ENCODE results near the gene BEX3. TPM values are rescaled to one million over a fixed set of nuclear protein-coding genes. Genes with fewer than 3 reads are reported as not detected.

BEX3 gene
- total and polyA plus RNA-seq, 2 experiments from 2014 or later = 154 to 313 TPM

DNA sequence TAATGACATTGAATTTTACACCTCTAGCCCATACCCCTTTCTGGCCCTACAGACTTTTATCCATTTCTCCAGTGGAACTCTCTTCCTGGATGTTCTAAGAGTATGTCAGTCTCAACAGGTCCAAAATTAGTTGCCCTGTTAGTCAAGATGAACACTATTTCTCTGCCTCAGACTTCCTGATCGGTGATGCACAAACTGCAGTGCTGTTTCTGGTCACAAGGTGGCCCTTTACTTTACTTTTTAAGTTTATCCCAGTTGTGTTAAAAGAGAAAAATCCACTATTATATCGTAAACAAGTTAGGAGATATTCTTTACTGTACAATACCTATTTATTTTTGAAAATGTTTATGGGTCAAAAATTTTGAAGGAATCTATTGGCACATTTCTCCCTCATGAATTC lies 33.2 kb upstream of the BEX3 start:
- peak overlapping the region; percentile 67 for H2AFZ ChIP-seq
- DNase-seq = peak; percentile 59

GRCh38 chrX:103344606-103345005 lies 31.7 kb upstream of the BEX3 start:
- no peak overlapping the region for H2AFZ ChIP-seq

More for the DNA sequence above, 33.2 kb upstream of the BEX3 start:
- H3K4me1 ChIP-seq (ENCODE audit: insufficient read depth) = no peaks in the 10 kb centered on the region
- TF ChIP-seq EZH2phosphoT487 (IDR thresholded peaks at IDR 0.05; ENCODE audit: insufficient read depth, low read depth) (no peak), EZH2 (IDR thresholded peaks at IDR 0.05; ENCODE audit: insufficient read depth, poor library complexity, severe bottlenecking) (no peak)
- no peak overlapping the region for H3K9ac ChIP-seq
- in situ Hi-C loops (cut with MboI) = loop anchor here (10.0 kb wide), 1 partner anchor 122 kb away; no protein-coding TSS in a partner anchor
- H3K79me2 ChIP-seq (ENCODE audit: insufficient read depth) = no peaks in the 10 kb centered on the region
- H3F3A ChIP-seq (ENCODE audit: insufficient read depth) = no peaks in the 10 kb centered on the region
- H3K4me3 ChIP-seq = no peak overlapping the region
- no peak overlapping the region for H3K4me2 ChIP-seq (ENCODE audit: unreplicated experiment)
- WGBS, 2 experiments (ENCODE audit: low coverage in 1 of 2, low lambda C conversion rate in 2 of 2, missing lambda C conversion rate in 2 of 2) = 0 to 5% methylated on average over 2 of the region's 2 CpGs
- no peaks in the 10 kb centered on the region for H3K9me2 ChIP-seq (ENCODE audit: insufficient read depth)
- no peaks in the 10 kb centered on the region for H3K27me3 ChIP-seq (replicated peaks; ENCODE audit: insufficient read depth)
- H3K27ac ChIP-seq = no peak overlapping the region
- H3K9me3 ChIP-seq (ENCODE audit: low read depth) = no peaks in the 10 kb centered on the region
- no peaks in the 10 kb centered on the region for H3K36me3 ChIP-seq (ENCODE audit: low read depth)
- H4K20me1 ChIP-seq (ENCODE audit: insufficient read depth) = no peaks in the 10 kb centered on the region

DNA sequence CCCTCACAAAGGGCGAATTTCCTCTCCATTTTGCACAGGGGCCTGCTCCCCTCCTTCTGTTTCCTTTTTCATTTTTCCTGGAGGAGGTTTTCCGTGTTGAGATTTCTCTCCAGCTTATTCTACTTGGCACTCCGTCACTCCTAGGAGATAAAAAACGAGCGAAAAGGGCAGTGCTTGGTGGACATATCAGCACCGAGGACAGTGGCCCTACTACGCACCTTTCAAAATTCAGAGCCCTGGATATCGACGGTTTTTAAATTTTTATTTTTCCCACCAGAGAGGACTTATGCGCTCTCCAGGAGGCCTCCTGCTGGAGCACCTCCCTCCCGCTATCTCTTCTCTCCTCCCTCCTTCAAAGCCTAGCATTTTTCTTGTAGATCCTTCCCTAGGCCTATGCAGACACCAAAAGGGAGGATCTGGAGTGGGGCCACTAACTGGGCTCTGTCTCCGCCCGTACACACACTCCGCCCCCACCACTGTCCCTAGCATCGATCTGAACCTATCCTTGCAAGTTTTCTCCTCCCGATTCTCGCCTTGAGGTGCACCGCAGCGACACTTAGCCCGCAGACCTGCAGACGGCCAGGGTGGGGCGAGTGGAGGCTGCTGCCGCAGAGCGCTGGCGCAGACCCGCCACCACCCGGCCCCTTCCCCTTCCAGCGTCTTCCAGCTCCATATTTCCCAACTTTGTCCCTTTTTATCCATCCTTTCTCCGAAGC lies 28.5 kb upstream of the BEX3 start:
- Histone ChIP-seq H3K4me3 (no peak overlapping the region), H3K36me3 (ENCODE audit: low read depth) (no peaks in the 10 kb centered on the region), H3K4me2 (ENCODE audit: unreplicated experiment) (no peak overlapping the region), H2AFZ (no peak overlapping the region), H3K27me3 (replicated peaks; ENCODE audit: insufficient read depth) (no peaks in the 10 kb centered on the region), H3K9ac (no peak overlapping the region), H3K79me2 (ENCODE audit: insufficient read depth) (no peaks in the 10 kb centered on the region), H3K9me3 (ENCODE audit: low read depth) (no peaks in the 10 kb centered on the region), H4K20me1 (ENCODE audit: insufficient read depth) (no peaks in the 10 kb centered on the region), H3K4me1 (ENCODE audit: insufficient read depth) (no peaks in the 10 kb centered on the region), H3F3A (ENCODE audit: insufficient read depth) (no peaks in the 10 kb centered on the region), H3K9me2 (ENCODE audit: insufficient read depth) (no peaks in the 10 kb centered on the region), H3K27ac (no peak overlapping the region)
- in situ Hi-C loops (cut with MboI) = loop anchor here (10.0 kb wide), 1 partner anchor 117 kb away; no protein-coding TSS in a partner anchor
- DNase-seq = no peak
- TF ChIP-seq EZH2phosphoT487 (IDR thresholded peaks at IDR 0.05; ENCODE audit: insufficient read depth, low read depth) = no peak
- TF ChIP-seq EZH2 (IDR thresholded peaks at IDR 0.05; ENCODE audit: insufficient read depth, poor library complexity, severe bottlenecking) = no peak
- 58 to 62% methylated on average over 25 to 29 of the region's 29 CpGs for WGBS, 2 experiments (ENCODE audit: low coverage in 1 of 2, low lambda C conversion rate in 2 of 2, missing lambda C conversion rate in 2 of 2)

More at GRCh38 chrX:103344606-103345005, 31.7 kb upstream of the BEX3 start:
- Histone ChIP-seq H3K36me3 (ENCODE audit: low read depth) (no peaks in the 10 kb centered on the region), H4K20me1 (ENCODE audit: insufficient read depth) (no peaks in the 10 kb centered on the region), H3K79me2 (ENCODE audit: insufficient read depth) (no peaks in the 10 kb centered on the region), H3F3A (ENCODE audit: insufficient read depth) (no peaks in the 10 kb centered on the region), H3K27me3 (replicated peaks; ENCODE audit: insufficient read depth) (no peaks in the 10 kb centered on the region), H3K9ac (no peak overlapping the region), H3K4me3 (no peak overlapping the region), H3K9me3 (ENCODE audit: low read depth) (no peaks in the 10 kb centered on the region), H3K27ac (no peak overlapping the region), H3K9me2 (ENCODE audit: insufficient read depth) (no peaks in the 10 kb centered on the region), H3K4me2 (ENCODE audit: unreplicated experiment) (no peak overlapping the region), H3K4me1 (ENCODE audit: insufficient read depth) (no peaks in the 10 kb centered on the region)
- in situ Hi-C loops (cut with MboI) = loop anchor here (10.0 kb wide), 1 partner anchor 120 kb away; no protein-coding TSS in a partner anchor
- WGBS, 2 experiments (ENCODE audit: low coverage in 1 of 2, low lambda C conversion rate in 2 of 2, missing lambda C conversion rate in 2 of 2) = 70 to 83% methylated on average over 2 of the region's 2 CpGs
- no peak for DNase-seq
- TF ChIP-seq EZH2 (IDR thresholded peaks at IDR 0.05; ENCODE audit: insufficient read depth, poor library complexity, severe bottlenecking) (no peak), EZH2phosphoT487 (IDR thresholded peaks at IDR 0.05; ENCODE audit: insufficient read depth, low read depth) (no peak)

DNA sequence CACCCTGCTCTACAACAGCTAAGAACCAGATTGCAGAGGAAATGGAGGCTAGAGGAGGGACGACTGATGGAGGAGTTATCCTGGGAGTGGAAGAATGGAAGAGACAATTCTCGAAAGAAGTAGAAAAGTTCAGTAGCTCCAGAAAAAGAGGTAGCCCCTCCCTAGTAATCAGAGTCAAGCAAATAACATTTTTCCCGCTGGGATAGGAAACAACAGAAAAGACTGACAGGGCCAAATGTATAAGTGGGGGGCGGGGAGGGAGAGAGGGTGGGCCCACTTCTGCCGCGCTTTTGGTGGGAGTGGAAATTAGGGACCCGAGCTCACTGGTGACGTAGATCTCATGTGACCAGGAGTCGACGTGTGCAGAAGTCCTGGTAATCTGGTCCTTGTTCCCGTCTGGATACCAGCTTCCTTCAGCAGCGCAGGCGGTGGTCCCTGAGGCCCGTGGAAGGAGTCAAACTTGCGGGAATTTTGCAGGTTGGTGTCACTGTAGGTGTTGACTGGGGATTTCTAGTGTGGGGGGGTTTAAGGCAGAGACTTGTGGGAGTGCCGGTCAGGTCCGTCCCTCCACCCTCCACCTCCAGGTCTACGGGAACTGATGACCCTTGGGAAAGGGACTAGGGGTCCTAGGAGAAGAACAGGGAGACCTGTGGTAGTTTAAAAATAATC lies 20.1 kb upstream of the BEX3 start, which contains the start of gene TCEAL9:
TSS of gene TCEAL9 (plus strand) at position 377 of the 669 bp plus-strand sequence. CDS start 1,179 bp downstream, outside the sequence.
- H3K27ac ChIP-seq = peak within 1 kb of the TSS; percentile 92
- H2AFZ ChIP-seq = peak within 1 kb of the TSS; percentile 100
- H3K4me2 ChIP-seq (ENCODE audit: unreplicated experiment) = peak within 1 kb of the TSS; percentile 85
- no peaks in the 10 kb centered on the region for H4K20me1 ChIP-seq (ENCODE audit: insufficient read depth)
- no peaks in the 10 kb centered on the region for H3K27me3 ChIP-seq (replicated peaks; ENCODE audit: insufficient read depth)
- H3F3A ChIP-seq (ENCODE audit: insufficient read depth) = peaks cover 4% of the 10 kb centered on the region; the same call in 1 of the 2 replicates
- peaks cover 31% of the 10 kb centered on the region for H3K79me2 ChIP-seq (ENCODE audit: insufficient read depth)
- peaks cover 7% of the 10 kb centered on the region for H3K36me3 ChIP-seq (ENCODE audit: low read depth)
- H3K4me3 ChIP-seq = peak within 1 kb of the TSS; percentile 89
- H3K9me2 ChIP-seq (ENCODE audit: insufficient read depth) = no peaks in the 10 kb centered on the region
- 0 to 2% methylated on average over 13 to 18 of the region's 18 CpGs for WGBS, 2 experiments (ENCODE audit: low coverage in 1 of 2, low lambda C conversion rate in 2 of 2, missing lambda C conversion rate in 2 of 2)
- H3K4me1 ChIP-seq (ENCODE audit: insufficient read depth) = peaks cover 11% of the 10 kb centered on the region; the same call in 1 of the 2 replicates
- H3K9ac ChIP-seq = peak within 1 kb of the TSS; percentile 99
- no peaks in the 10 kb centered on the region for H3K9me3 ChIP-seq (ENCODE audit: low read depth)
- TF ChIP-seq EZH2phosphoT487 (IDR thresholded peaks at IDR 0.05; ENCODE audit: insufficient read depth, low read depth) (no peak), EZH2 (IDR thresholded peaks at IDR 0.05; ENCODE audit: insufficient read depth, poor library complexity, severe bottlenecking) (no peak)
- in situ Hi-C loops (cut with MboI) = no loop called here
- peak; percentile 84 for DNase-seq

Measured in GM23248 (cell line).